ENCODE measurements around the gene RSPH6A.
"Not testable (repeated sequence)": the region's sequence is repeated elsewhere in the genome, so short reads cannot be mapped to it uniquely, and the experiment has no call there.

The RSPH6A gene

DNA sequence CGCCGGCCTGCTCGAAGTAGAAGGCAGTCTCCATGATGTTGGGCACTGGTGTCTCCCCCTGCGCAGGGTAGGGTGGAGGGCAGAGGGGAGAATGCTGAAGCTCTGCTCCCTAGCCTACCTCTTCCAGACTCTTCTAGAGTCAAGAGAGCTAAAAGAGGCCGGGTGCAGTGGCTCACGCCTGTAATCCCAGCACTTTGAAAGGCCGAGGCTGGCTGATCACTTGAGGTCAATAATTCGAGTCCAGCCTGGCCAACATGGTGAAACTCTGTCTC lies 10.2 kb downstream of the RSPH6A start:
- Mint-ChIP-seq H3K36me3 (ENCODE audit: insufficient read depth) (no peaks in the 10 kb centered on the region), H3K9me3 (no peaks in the 10 kb centered on the region), H3K27me3 (peaks cover 10 to 19% of the 10 kb centered on the region in 2 donors), H3K4me1 (ENCODE audit: low read depth in 2 of 2) (no peaks in the 10 kb centered on the region), H3K27ac (no peak overlapping the region), H3K4me3 (no peak overlapping the region)
- no peak for DNase-seq
- no peak for ATAC-seq (replicated peaks)

GRCh38 chr19:45804140-45804958 lies 10.8 kb downstream of the RSPH6A start:
- no peaks in the 10 kb centered on the region for H3K36me3 Mint-ChIP-seq (ENCODE audit: insufficient read depth)
- no peak overlapping the region for H3K4me3 Mint-ChIP-seq
- no peaks in the 10 kb centered on the region for H3K4me1 Mint-ChIP-seq (ENCODE audit: low read depth in 2 of 2)
- DNase-seq = no peak
- H3K27ac Mint-ChIP-seq = no peak overlapping the region
- no peak for ATAC-seq (replicated peaks)
- H3K27me3 Mint-ChIP-seq = peaks cover 10 to 24% of the 10 kb centered on the region in 2 donors
- H3K9me3 Mint-ChIP-seq = no peaks in the 10 kb centered on the region

DNA sequence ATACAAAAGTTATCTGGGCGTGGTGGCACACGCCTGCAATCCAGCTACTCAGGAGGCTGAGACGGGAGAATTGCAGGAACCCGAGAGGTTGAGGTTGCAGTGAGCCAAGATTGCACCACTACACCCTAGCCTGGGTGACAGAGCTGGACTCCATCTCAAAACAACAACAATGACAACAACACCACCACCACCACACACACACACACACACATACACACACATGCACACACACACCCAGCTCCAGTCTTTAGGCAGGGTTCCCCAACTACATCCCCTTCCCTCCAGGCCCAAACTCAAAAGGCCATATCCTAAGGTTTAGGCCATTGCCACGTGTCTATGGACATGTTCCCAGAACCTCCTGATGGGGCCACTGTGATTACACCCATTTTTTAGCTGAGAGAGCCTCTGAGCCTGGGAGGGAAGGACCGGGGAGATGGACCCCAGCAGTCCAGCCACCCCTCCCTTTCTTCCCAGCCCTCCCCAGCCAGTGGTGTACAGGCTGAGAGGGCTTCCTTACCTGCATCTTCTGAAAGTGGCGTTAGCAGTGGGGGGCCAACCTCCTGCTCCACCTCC lies 13.4 kb downstream of the RSPH6A start:
- H3K36me3 Mint-ChIP-seq (ENCODE audit: insufficient read depth) = no peaks in the 10 kb centered on the region

GRCh38 chr19:45800070-45800553 lies 15.0 kb downstream of the RSPH6A start:
- H3K27me3 Mint-ChIP-seq = peaks cover 10 to 61% of the 10 kb centered on the region in 2 donors
- peaks cover 0 to 2% of the 10 kb centered on the region in 2 donors for H3K4me1 Mint-ChIP-seq (ENCODE audit: low read depth in 2 of 2)
- H3K9me3 Mint-ChIP-seq = no peaks in the 10 kb centered on the region
- H3K27ac Mint-ChIP-seq = no peak overlapping the region
- ATAC-seq (replicated peaks) (no peak), DNase-seq (no peak)
- no peak overlapping the region for H3K4me3 Mint-ChIP-seq
- no peaks in the 10 kb centered on the region for H3K36me3 Mint-ChIP-seq (ENCODE audit: insufficient read depth)

More for the DNA sequence above, 13.4 kb downstream of the RSPH6A start:
- H3K27ac Mint-ChIP-seq = no peak overlapping the region
- H3K4me1 Mint-ChIP-seq (ENCODE audit: low read depth in 2 of 2) = peaks cover 0 to 2% of the 10 kb centered on the region in 2 donors
- no peaks in the 10 kb centered on the region for H3K9me3 Mint-ChIP-seq
- H3K27me3 Mint-ChIP-seq = peaks cover 10 to 45% of the 10 kb centered on the region in 2 donors
- DNase-seq (no peak), ATAC-seq (replicated peaks) (no peak)
- no peak overlapping the region for H3K4me3 Mint-ChIP-seq

DNA sequence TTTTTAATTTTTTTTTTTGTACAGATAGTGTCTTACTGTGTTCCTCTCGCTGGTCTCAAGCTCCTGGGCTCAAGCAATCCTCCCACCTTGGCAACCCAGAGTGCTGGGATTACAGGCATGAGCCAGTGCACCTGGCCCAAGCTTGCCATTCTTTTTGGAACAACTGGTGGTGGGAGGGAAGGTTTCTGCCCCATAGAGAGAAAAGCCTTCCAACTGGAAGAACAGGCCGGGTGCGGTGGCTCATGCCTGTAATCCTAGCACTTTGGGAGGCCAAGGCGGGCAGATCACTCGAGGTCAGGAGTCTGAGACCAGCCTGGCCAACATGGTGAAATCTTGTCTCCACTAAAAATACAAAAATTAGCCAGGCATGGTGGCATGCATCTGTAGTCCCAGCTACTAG lies 15.6 kb downstream of the RSPH6A start:
- not testable (repeated sequence) for H3K27ac Mint-ChIP-seq; H3K9me3 Mint-ChIP-seq; H3K4me1 Mint-ChIP-seq (ENCODE audit: low read depth in 2 of 2); H3K36me3 Mint-ChIP-seq (ENCODE audit: insufficient read depth); H3K4me3 Mint-ChIP-seq; DNase-seq; ATAC-seq (replicated peaks)
- H3K27me3 Mint-ChIP-seq = peaks cover 10 to 67% of the 10 kb centered on the region in 2 donors

DNA sequence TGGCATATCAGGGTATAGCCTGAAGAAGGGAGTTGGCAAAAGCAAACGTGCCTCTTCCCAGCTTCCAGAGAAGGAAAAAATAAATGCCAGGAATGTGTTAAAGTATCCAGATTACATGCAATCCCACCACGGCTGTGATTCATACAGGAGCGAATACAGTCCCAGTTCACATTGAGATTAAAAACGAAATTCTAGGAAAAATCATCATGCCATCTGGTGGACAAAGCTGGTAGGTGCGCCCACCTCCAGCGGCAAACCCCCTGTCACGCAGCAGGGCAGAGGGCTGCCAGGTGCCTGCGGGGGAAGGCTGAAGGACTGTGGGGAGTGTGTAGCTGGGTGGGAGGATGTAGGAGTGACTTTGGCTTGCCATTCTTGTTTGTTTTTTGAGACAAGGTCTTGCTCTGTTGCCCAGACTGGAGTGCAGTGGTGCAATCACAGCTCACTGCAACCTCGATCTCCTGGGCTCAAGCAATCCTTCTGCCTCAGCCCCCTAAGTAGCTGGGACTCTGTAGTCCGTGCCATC lies 16.1 kb downstream of the RSPH6A start:
- Mint-ChIP-seq H3K9me3 (no peaks in the 10 kb centered on the region), H3K27me3 (peaks cover 10 to 70% of the 10 kb centered on the region in 2 donors), H3K27ac (no peak overlapping the region), H3K4me3 (no peak overlapping the region), H3K4me1 (ENCODE audit: low read depth in 2 of 2) (peaks cover under 1 to 6% of the 10 kb centered on the region in 2 donors), H3K36me3 (ENCODE audit: insufficient read depth) (peaks cover 4% of the 10 kb centered on the region)
- DNase-seq (peak; percentile 55 to 70 (median 57)), ATAC-seq (replicated peaks) (peak; percentile 90)

GRCh38 chr19:45794627-45795026 lies 20.5 kb downstream of the RSPH6A start:
- Mint-ChIP-seq H3K36me3 (ENCODE audit: insufficient read depth) (peaks cover 32% of the 10 kb centered on the region), H3K27me3 (peaks cover 0 to 49% of the 10 kb centered on the region in 2 donors), H3K27ac (peak overlapping the region; percentile 30 to 61), H3K4me3 (peak overlapping the region in 1 of 2 donors; percentile 60), H3K9me3 (no peaks in the 10 kb centered on the region), H3K4me1 (ENCODE audit: low read depth in 2 of 2) (peaks cover 33 to 36% of the 10 kb centered on the region in 2 donors)
- no peak for ATAC-seq (replicated peaks)
- DNase-seq = no peak

GRCh38 chr19:45793876-45794275 lies 21.2 kb downstream of the RSPH6A start:
- H3K36me3 Mint-ChIP-seq (ENCODE audit: insufficient read depth) = peaks cover 39% of the 10 kb centered on the region
- H3K4me3 Mint-ChIP-seq = peak overlapping the region; percentile 60
- DNase-seq = no peak
- peaks cover 0 to 41% of the 10 kb centered on the region in 2 donors for H3K27me3 Mint-ChIP-seq
- no peak for ATAC-seq (replicated peaks)
- peak overlapping the region; percentile 61 to 93 for H3K27ac Mint-ChIP-seq
- H3K9me3 Mint-ChIP-seq = no peaks in the 10 kb centered on the region
- H3K4me1 Mint-ChIP-seq (ENCODE audit: low read depth in 2 of 2) = peaks cover 33 to 36% of the 10 kb centered on the region in 2 donors

- Mint-ChIP-seq H3K27ac (peak overlapping the region; percentile 61 to 93), H3K36me3 (ENCODE audit: insufficient read depth) (peaks cover 44% of the 10 kb centered on the region), H3K9me3 (no peaks in the 10 kb centered on the region), H3K27me3 (peaks cover 0 to 37% of the 10 kb centered on the region in 2 donors), H3K4me1 (ENCODE audit: low read depth in 2 of 2) (peaks cover 34 to 37% of the 10 kb centered on the region in 2 donors), H3K4me3 (peak overlapping the region; percentile 60)
- DNase-seq (no peak), ATAC-seq (replicated peaks) (no peak)
Observed at GRCh38 chr19:45793178-45793564, 21.9 kb downstream of the RSPH6A start.

GRCh38 chr19:45792470-45793177 lies 22.5 kb downstream of the RSPH6A start, which contains the start of gene DMWD:
DMWD (minus strand) TSS chr19:45792845; CDS start chr19:45792756, 89 bp downstream.
- Mint-ChIP-seq H3K36me3 (ENCODE audit: insufficient read depth) (peaks cover 44% of the 10 kb centered on the region), H3K9me3 (no peaks in the 10 kb centered on the region), H3K27me3 (peaks cover 0 to 32% of the 10 kb centered on the region in 2 donors), H3K27ac (peak within 1 kb of the TSS; percentile 73 to 93), H3K4me3 (peak within 1 kb of the TSS; percentile 81 to 89), H3K4me1 (ENCODE audit: low read depth in 2 of 2) (peaks cover 36 to 42% of the 10 kb centered on the region in 2 donors)
- peak; percentile 99 to 100 (median 99) for DNase-seq
- ATAC-seq (replicated peaks) = peak; percentile 90

GRCh38 chr19:45791744-45792469 lies 23.2 kb downstream of the RSPH6A start:
- no peaks in the 10 kb centered on the region for H3K9me3 Mint-ChIP-seq
- H3K27ac Mint-ChIP-seq = peak overlapping the region; percentile 73 to 90
- no peak for ATAC-seq (replicated peaks)
- H3K4me3 Mint-ChIP-seq = peak overlapping the region; percentile 81 to 89
- peaks cover 0 to 27% of the 10 kb centered on the region in 2 donors for H3K27me3 Mint-ChIP-seq
- H3K36me3 Mint-ChIP-seq (ENCODE audit: insufficient read depth) = peaks cover 44% of the 10 kb centered on the region
- no peak for DNase-seq
- peaks cover 36 to 42% of the 10 kb centered on the region in 2 donors for H3K4me1 Mint-ChIP-seq (ENCODE audit: low read depth in 2 of 2)

DNA sequence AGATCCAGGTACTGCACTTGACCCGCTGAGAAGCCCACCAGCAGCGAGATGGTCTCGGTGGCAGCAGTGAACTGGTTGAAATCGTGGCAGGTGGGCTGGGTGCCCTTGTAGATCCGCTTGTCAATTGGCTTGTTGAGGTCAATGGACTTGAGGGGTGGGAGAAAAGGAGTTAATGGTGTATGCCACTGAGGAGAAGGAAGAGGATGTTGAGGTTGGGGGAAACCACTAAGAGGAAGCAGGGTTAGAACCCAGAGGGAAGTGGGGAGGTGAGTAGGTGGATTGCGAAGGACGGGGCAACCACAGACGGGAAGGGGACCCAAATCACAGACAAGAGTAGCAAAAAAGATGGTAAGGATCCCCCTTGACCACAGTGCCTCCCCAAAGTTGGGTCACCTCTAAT lies 24.2 kb downstream of the RSPH6A start:
- Mint-ChIP-seq H3K4me1 (ENCODE audit: low read depth in 2 of 2) (peaks cover 36 to 42% of the 10 kb centered on the region in 2 donors), H3K27ac (peak overlapping the region; percentile 61 to 73), H3K4me3 (peak overlapping the region; percentile 81 to 89), H3K27me3 (peaks cover 0 to 17% of the 10 kb centered on the region in 2 donors), H3K9me3 (no peaks in the 10 kb centered on the region), H3K36me3 (ENCODE audit: insufficient read depth) (peaks cover 44% of the 10 kb centered on the region)
- peak in 2 of 3 experiments; percentile 23 to 24 for DNase-seq
- ATAC-seq (replicated peaks) = peak; percentile 32
